Neuronal stem cell (in vitro differentiated cells): ENCODE results near the gene DCXR.

Experiments used
- DNase-seq: peaks from one replicate; pipeline ENCODE4 v3.0.0-alpha.2; 2013; ENCODE audit warnings: low spot score
- H2AFZ ChIP-seq: one replicate; pipeline ENCODE4 v1.6.1; 2013; ENCODE audit warnings: mild to moderate bottlenecking, low read length, inconsistent platforms
- H2AK5ac ChIP-seq: 2 replicates; pipeline ENCODE4 v1.6.1; 2013; ENCODE audit warnings: low read depth, mild to moderate bottlenecking, inconsistent platforms, low read length, moderate library complexity, mixed read lengths
- H2BK120ac ChIP-seq: 2 replicates; pipeline ENCODE4 v1.6.1; 2013; ENCODE audit warnings: low read depth, mild to moderate bottlenecking, inconsistent platforms, low read length, moderate library complexity, mixed read lengths
- H2BK12ac ChIP-seq: one replicate; pipeline ENCODE4 v1.6.1; 2013; ENCODE audit warnings: low read length, inconsistent platforms
- H2BK15ac ChIP-seq: 2 replicates; pipeline ENCODE4 v1.6.1; 2013; ENCODE audit warnings: mild to moderate bottlenecking, low read length, inconsistent platforms, mixed read lengths
- H2BK5ac ChIP-seq: one replicate; pipeline ENCODE4 v1.6.1; 2013; ENCODE audit warnings: inconsistent platforms, mild to moderate bottlenecking, low read length, moderate library complexity
- H3K14ac ChIP-seq: one replicate; pipeline ENCODE4 v1.6.1; 2013; ENCODE audit warnings: low read length, inconsistent platforms
- H3K18ac ChIP-seq: 2 replicates; pipeline ENCODE4 v1.6.1; 2013; ENCODE audit warnings: low read length, inconsistent platforms
- H3K23ac ChIP-seq: 2 replicates; pipeline ENCODE4 v1.6.1; 2013; ENCODE audit warnings: low read depth, mild to moderate bottlenecking, mixed read lengths, low read length, inconsistent platforms; ENCODE audit not compliant: poor library complexity
- H3K27ac ChIP-seq: replicated peaks from 3 replicates; pipeline ENCODE4 v1.5.1; 2013; ENCODE audit warnings: low read length, inconsistent platforms
- H3K27me3 ChIP-seq, 3 experiments: 2 replicates each; pipeline ENCODE4 v1.6.1; 2013; ENCODE audit warnings: low read length in 3 of 3, mild to moderate bottlenecking in 2 of 3, inconsistent platforms in 1 of 3, low read depth in 1 of 3, mixed read lengths in 1 of 3, moderate library complexity in 1 of 3; ENCODE audit not compliant: control insufficient read depth in 3 of 3, insufficient read depth in 3 of 3
- H3K36me3 ChIP-seq, 2 donors: replicated peaks in 1 of 2; 2 replicates each; pipeline ENCODE4 v1.6.1; 2013; ENCODE audit warnings: low read length in 2 of 2; ENCODE audit not compliant: control insufficient read depth in 2 of 2, insufficient read depth in 2 of 2
- H3K4ac ChIP-seq: 2 replicates; pipeline ENCODE4 v1.6.1; 2013; ENCODE audit warnings: inconsistent platforms, mild to moderate bottlenecking, low read length, moderate library complexity
- H3K4me1 ChIP-seq, 2 donors: 1 replicate in 1 of 2; 2 replicates in 1 of 2; pipeline ENCODE4 v1.6.1; 2013; ENCODE audit warnings: low read length in 2 of 2, low read depth in 1 of 2; ENCODE audit not compliant: control insufficient read depth in 2 of 2, insufficient read depth in 1 of 2
- H3K4me2 ChIP-seq: one replicate; pipeline ENCODE4 v1.6.1; 2013; ENCODE audit warnings: mild to moderate bottlenecking, low read length, inconsistent platforms; ENCODE audit not compliant: insufficient read depth, poor library complexity, severe bottlenecking
- H3K4me3 ChIP-seq, 2 donors: 2 replicates each; pipeline ENCODE4 v1.5.1; 2013; ENCODE audit warnings: low read length in 2 of 2, mild to moderate bottlenecking in 2 of 2, inconsistent platforms in 1 of 2, moderate library complexity in 1 of 2
- H3K79me1 ChIP-seq: one replicate; pipeline ENCODE4 v1.6.1; 2013; ENCODE audit warnings: low read depth, mild to moderate bottlenecking, inconsistent platforms, low read length, moderate library complexity
- H3K9ac ChIP-seq: one replicate; pipeline ENCODE4 v1.6.1; 2013; ENCODE audit warnings: mild to moderate bottlenecking, low read depth, low read length, inconsistent platforms; ENCODE audit not compliant: poor library complexity
- H3K9me3 ChIP-seq, 2 donors: replicated peaks in 1 of 2; 2 replicates each; pipeline versions ENCODE3 to v1.6.1; 2013; ENCODE audit warnings: low read length in 2 of 2, mild to moderate bottlenecking in 2 of 2, inconsistent platforms in 1 of 2, low read depth in 1 of 2, mixed read lengths in 1 of 2, moderate library complexity in 1 of 2; ENCODE audit not compliant: control insufficient read depth in 2 of 2, insufficient read depth in 1 of 2
- H4K8ac ChIP-seq: one replicate; pipeline ENCODE4 v1.6.1; 2013; ENCODE audit warnings: low read depth, mild to moderate bottlenecking, inconsistent platforms, low read length, moderate library complexity
- H4K91ac ChIP-seq: one replicate; pipeline ENCODE4 v1.6.1; 2013; ENCODE audit warnings: low read length, low read depth, mild to moderate bottlenecking, inconsistent platforms; ENCODE audit not compliant: poor library complexity
- WGBS, 2 donors: extraction: QIAGEN DNeasy Blood & Tissue Kit; methylation state at CpG; one replicate each; pipeline ENCODE4 v1.1.7; 2013; ENCODE audit warnings: missing lambda C conversion rate in 2 of 2, mixed read lengths in 1 of 2; ENCODE audit not compliant: insufficient read length in 2 of 2, insufficient replicate concordance in 1 of 2; ENCODE audit errors: extremely low coverage in 2 of 2; 5-methylcytosine and 5-hydroxymethylcytosine counted together

The DCXR gene

DNA sequence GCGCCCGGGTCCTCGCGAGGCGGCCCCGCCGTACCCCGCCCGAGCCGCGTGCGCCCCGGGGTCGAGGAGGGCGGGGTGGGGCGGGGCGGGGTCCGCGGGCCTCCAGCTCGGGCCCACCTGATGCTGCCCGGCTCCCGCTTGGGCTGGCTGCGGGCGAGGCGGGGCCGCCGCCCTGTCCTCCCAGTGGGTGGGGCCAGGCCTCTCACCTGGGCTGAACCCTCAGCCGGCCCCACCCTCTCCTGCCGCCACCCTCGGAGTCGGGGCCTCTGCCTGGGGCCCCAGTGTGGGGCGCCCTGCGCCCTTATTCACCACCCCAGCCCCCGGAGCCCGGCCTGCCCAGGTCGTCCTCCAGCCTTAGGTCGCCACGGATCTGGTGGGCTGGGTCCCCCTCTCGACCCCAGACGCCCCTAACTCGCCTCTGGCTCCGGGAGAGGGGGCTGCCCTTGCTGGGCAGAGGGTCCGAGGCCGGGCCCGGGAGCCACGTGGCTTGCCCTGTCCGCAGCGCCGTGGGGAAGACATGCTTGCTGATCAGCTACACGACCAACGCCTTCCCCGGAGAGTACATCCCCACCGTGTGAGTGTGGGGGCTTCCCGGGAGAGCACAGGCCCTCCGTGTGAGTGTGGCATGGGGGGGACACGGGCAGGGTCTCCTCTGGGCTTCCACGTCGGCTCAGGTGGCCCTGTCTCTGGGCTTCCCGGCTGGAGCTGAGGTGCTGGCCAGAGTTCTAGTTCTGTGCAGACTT, 5.4 kb downstream of the DCXR start:
- WGBS, 2 donors: no CpG with 5 or more reads among the region's 59 CpGs
- no peak overlapping the region for H3K27ac ChIP-seq

DNA sequence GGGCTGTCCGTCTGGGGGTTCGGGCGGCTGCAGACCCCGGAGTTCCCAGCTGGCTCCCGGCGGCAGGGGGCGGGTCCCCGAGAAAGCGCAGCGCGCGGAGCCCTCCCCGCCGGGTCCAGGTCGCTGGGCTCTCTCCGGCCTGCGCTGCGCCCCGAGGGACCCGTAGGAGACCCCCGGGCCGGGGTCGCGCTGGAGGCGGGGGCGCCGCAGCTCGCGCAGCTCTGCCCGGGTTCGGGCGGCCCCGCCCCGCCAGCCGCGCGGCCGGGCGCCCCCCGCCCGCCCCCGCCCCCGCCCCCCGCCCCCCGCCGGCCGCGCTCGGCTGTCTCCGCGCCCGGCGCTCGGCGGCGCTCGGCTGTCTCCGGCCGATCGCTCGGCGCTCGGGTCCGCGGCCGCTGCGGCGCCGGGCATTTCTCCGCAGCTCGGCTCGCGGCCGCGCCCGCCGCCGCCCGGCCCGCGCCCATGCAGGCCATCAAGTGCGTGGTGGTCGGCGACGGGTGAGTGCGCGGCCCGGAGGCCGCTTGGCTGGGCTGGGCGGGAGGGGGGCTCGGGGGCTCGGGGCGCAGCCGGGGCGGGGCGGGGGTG, 6.1 kb downstream of the DCXR start, which contains the start of gene RAC3:
TSS of gene RAC3 (plus strand) at position 376 of the 582 bp plus-strand sequence. CDS start at position 460, 84 bp downstream.
- Histone ChIP-seq H3K4me1 (peaks cover 8 to 14% of the 10 kb centered on the region in 2 donors), H3K14ac (peak within 1 kb of the TSS; percentile 2), H3K27ac (peak within 1 kb of the TSS; percentile 54), H3K9ac (peak within 1 kb of the TSS; percentile 82), H3K36me3 (peaks cover 30 to 36% of the 10 kb centered on the region in 2 donors), H3K18ac (peak within 1 kb of the TSS; percentile 94), H4K8ac (no peak within 1 kb of the TSS), H3K4me2 (peak within 1 kb of the TSS; percentile 100), H2AK5ac (peak within 1 kb of the TSS; percentile 83), H3K27me3 (no peaks in the 10 kb centered on the region), H3K4ac (no peak within 1 kb of the TSS), H3K4me3 (peak within 1 kb of the TSS; percentile 46 to 84), H3K9me3 (no peaks in the 10 kb centered on the region), H2AFZ (peak within 1 kb of the TSS; percentile 91), H2BK120ac (peak within 1 kb of the TSS; percentile 81), H4K91ac (no peak within 1 kb of the TSS), H3K23ac (peak within 1 kb of the TSS; percentile 93), H2BK12ac (no peak within 1 kb of the TSS), H2BK5ac (peak within 1 kb of the TSS; percentile 3), H2BK15ac (peak within 1 kb of the TSS; percentile 67), H3K79me1 (peaks cover 5% of the 10 kb centered on the region)
- WGBS, 2 donors: no CpG with 5 or more reads among the region's 96 CpGs
- DNase-seq: peak; percentile 72

More for the DNA sequence above, 5.4 kb downstream of the DCXR start:
- Histone ChIP-seq H3K18ac (peak overlapping the region; percentile 94), H3K23ac (peak overlapping the region; percentile 80), H3K4ac (no peak overlapping the region), H2BK5ac (no peak overlapping the region), H2BK12ac (no peak overlapping the region), H4K8ac (no peak overlapping the region), H2AK5ac (peak overlapping the region; percentile 83), H3K9ac (peak overlapping the region; percentile 82), H2BK120ac (peak overlapping the region; percentile 81), H3K27me3 (no peaks in the 10 kb centered on the region), H3K14ac (peak overlapping the region; percentile 2), H2BK15ac (peak overlapping the region; percentile 54), H3K4me1 (peaks cover 13 to 19% of the 10 kb centered on the region in 2 donors), H3K4me2 (peak overlapping the region; percentile 100), H3K9me3 (no peaks in the 10 kb centered on the region), H3K36me3 (peaks cover 28 to 40% of the 10 kb centered on the region in 2 donors), H3K4me3 (peak overlapping the region; percentile 46 to 79), H3K79me1 (peaks cover 10% of the 10 kb centered on the region), H2AFZ (peak overlapping the region; percentile 77), H4K91ac (no peak overlapping the region)
- DNase-seq: no peak

DNA sequence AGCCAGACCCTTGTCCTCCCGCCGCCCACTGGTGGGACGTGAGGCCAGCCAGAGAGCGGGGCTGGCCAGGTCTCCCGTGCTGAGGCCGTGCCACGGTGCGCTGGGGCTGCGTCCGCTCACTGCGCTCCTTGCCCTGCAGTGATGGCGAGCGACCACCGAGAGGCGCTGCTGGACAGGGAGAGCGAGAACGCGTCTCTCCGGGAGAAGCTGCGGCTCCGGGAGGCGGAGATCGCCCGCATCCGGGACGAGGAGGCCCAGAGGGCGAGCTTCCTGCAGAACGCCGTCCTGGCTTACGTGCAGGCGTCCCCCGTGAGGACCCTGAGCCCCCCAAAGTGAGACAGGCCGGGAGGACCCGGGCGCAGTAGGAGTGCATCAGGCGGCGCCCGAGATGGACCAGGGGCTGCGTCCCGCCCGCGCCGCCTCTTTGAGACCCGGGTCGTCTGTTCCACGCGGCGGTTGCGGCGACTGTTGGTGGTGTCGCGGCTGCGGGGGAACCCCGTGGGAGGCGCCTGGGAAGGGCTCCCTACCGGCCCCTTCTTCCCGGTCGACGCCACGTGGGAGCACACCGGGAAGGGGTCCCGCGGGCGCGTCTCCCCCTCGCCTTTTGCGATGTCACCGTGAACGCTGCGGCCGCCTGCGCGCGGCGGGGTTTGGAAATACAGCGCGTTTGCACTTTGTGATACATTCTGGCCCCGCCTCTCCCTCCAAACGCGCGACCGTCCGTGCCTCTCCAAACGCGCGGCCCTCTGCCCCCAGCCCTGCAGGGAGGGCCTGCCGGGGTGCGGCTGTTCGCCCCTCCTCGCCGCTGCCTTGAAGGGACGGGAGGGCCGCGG, 6.8 kb downstream of the DCXR start:
- peak overlapping the region; percentile 83 for H2AK5ac ChIP-seq
- no peak overlapping the region for H2BK12ac ChIP-seq
- H3K27me3 ChIP-seq: no peaks in the 10 kb centered on the region
- DNase-seq: peak; percentile 76
- no peak overlapping the region for H4K91ac ChIP-seq
- peaks cover 29 to 30% of the 10 kb centered on the region in 2 donors for H3K36me3 ChIP-seq
- H3K4me2 ChIP-seq: peak overlapping the region; percentile 98
- H3K4me3 ChIP-seq: peak overlapping the region; percentile 43 to 84
- peak overlapping the region; percentile 93 for H3K23ac ChIP-seq
- H2BK5ac ChIP-seq: peak overlapping the region; percentile 90
- peak overlapping the region; percentile 54 for H3K27ac ChIP-seq
- H3K14ac ChIP-seq: peak overlapping the region; percentile 56
- H3K79me1 ChIP-seq: peaks cover 9% of the 10 kb centered on the region
- no CpG with 5 or more reads among the region's 94 CpGs for WGBS, 2 donors
- no peak overlapping the region for H3K4ac ChIP-seq
- H3K9me3 ChIP-seq: peaks cover 0 to 2% of the 10 kb centered on the region in 2 donors
- peak overlapping the region; percentile 72 for H2BK120ac ChIP-seq
- peak overlapping the region; percentile 72 for H3K9ac ChIP-seq
- peaks cover 5 to 12% of the 10 kb centered on the region in 2 donors for H3K4me1 ChIP-seq
- peak overlapping the region; percentile 65 for H4K8ac ChIP-seq
- H2BK15ac ChIP-seq: peak overlapping the region; percentile 67
- peak overlapping the region; percentile 91 for H2AFZ ChIP-seq
- peak overlapping the region; percentile 94 for H3K18ac ChIP-seq
